Activated CD4-positive, alpha-beta T cell treated with anti-CD3 and anti-CD28 coated beads, Interleukin-2, amount 50 U/mL, for 4 hours (primary cell): ENCODE data around the gene PDZD8.

Experiments used
- DNase-seq, 2 experiments: peaks; one replicate each; pipeline ENCODE4 v3.0.0-alpha.2; 2020

PDZD8 gene

DNA sequence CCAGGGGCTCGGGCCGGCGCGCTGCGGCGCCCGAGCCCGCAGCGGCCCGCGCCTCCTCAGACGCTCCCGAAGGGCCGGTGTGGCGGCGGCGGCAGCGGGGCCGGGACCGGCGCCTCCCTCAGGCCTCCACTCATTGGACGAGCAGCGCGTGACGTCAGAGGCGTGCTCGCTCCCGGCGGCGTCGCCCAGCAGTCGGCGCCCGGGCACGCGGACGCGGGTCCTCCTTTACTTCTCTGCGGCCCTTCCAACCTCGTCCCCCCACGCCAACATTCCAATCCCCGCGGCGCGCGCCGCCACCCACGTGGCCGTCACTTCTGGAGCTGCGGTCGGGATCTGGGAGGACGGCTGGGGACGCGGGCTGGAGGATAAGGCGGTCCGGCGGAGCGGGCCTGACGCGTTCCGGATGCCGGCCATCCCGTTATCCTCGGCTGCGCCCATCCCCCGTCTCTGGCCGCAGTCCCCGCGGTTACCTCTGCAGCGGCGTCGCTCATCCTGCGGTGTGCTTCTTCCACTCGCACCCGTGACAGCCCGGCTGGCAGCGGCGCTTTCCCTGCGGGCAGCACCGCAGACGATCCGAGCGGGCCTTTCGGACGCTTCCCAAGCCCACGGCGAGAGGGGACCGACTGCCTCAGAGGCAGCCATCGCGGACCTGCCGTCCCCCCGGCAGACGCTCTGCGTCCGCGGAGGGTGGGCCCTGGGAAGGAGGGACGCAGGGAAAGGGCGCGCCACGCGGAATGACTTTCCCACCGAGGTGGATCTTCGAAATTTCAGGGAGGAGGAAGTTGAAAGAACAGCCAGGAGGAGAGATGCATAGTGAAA lies at the start of gene PDZD8:
Gene PDZD8 (minus strand): TSS at position 81 of the 819 bp plus-strand sequence. CDS start 213 bp downstream, outside the sequence.
- peak; percentile 87 to 90 for DNase-seq

DNA sequence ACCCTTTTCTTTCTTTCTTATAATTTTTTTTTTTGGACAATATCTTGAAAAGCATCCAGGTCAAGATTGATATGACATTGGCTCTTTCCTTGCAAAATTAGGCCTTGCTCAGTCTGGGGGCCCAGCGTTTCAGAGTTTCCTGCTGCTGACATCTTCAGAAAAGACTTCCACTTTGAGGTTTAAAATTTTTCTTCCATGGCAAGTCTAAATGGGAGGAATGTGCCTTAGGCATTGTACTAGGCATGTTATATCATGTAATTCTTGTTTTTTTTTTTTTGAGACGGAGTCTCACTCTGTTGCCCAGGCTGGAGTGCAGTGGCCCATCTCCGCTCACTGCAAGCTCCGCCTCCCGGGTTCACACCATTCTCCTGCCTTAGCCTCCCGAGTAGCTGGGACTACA lies 48.9 kb upstream of the PDZD8 start:
- DNase-seq: no peak

- no peak for DNase-seq
Measured at GRCh38 chr10:117421985-117422384, 46.7 kb upstream of the PDZD8 start.

DNA sequence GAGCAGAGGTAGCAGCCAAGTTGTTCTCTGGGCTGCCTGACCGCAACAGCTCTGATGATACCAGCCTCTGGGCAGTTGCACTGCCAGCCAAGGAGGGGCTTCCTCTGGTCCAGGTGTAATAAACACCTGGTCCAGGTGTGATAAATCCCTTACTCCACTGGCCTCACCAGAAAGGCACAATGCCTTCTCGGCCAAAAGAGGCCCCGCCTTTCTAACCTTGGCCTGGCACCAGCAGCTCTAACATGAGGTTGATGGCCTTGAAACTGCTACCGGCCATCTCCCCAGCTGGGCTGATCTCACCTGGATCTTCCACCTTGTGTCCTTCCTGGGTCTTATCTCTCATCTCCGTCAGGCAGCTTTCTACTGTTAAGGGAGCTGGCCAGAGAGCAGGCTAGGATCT lies 45.5 kb upstream of the PDZD8 start:
- DNase-seq: no peak

DNA sequence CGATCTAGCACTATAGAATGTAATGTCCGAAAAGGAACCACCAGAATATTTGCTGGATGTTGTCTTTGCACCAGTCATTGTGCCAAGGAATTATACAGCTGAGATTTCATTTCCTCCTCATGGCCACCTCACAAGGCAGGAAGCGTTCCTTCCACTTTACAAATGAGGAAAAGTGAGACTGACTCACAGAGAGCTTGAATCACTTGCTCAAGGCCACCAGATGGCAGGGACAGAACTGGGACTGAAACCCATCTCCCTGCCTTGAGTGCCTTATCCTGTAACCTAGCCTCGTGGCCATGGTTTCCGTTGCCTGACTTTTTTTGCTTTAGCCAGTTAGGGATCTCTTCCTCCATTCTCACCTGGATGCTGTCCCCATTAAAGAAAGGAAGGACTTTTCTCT lies 44.7 kb upstream of the PDZD8 start:
- no peak for DNase-seq

DNA sequence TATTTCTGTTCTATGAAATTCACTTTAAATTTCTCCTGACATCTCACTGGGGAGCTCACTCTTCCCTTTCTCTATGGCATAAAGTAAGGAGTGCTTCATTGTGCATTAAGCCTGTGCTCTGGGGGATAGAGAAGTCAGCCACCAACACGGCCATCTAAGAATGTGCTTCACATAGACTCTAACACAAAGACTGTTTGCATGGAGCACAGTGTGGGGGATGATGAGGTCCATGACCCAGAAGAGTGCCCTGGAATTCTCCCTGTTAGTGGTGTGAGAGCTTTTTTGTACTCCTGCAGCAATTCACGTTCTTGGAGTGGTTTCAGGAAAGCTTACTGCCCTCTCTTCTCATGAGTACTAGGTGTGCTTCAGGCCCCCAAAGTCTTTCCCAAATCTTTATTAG lies 43.9 kb upstream of the PDZD8 start:
- no peak for DNase-seq

DNA sequence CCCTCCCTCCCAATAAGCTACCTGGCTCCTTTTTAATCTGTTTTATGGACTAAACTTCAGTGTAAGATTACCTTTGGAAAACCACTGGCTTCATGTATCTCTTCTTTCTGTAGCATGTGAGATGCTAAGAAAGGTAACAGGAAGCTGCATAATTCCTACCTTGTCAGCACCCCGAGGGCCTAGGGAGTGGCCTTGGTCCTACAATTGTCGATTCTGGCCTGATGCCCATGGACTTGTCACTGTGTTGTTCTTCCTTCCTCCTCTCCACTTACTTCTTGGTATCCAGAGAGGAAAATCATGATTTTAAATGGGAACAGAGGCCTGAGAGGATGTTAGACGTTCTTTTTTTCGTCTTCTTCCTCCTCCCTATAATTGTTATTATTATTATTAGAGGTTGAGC lies 42.9 kb upstream of the PDZD8 start:
- no peak for DNase-seq

GRCh38 chr10:117417196-117417595 lies 42.0 kb upstream of the PDZD8 start:
- no peak for DNase-seq

GRCh38 chr10:117413928-117414618 lies 38.8 kb upstream of the PDZD8 start:
- DNase-seq: no peak

GRCh38 chr10:117412469-117413010 lies 37.3 kb upstream of the PDZD8 start:
- DNase-seq: no peak

- no peak for DNase-seq
Measured at GRCh38 chr10:117411479-117412399, 36.5 kb upstream of the PDZD8 start.

- no peak for DNase-seq
Measured at GRCh38 chr10:117410557-117410956, 35.3 kb upstream of the PDZD8 start.

- no peak for DNase-seq
Measured at GRCh38 chr10:117409549-117410305, 34.5 kb upstream of the PDZD8 start.

GRCh38 chr10:117408436-117409384 lies 33.5 kb upstream of the PDZD8 start:
- no peak for DNase-seq

DNA sequence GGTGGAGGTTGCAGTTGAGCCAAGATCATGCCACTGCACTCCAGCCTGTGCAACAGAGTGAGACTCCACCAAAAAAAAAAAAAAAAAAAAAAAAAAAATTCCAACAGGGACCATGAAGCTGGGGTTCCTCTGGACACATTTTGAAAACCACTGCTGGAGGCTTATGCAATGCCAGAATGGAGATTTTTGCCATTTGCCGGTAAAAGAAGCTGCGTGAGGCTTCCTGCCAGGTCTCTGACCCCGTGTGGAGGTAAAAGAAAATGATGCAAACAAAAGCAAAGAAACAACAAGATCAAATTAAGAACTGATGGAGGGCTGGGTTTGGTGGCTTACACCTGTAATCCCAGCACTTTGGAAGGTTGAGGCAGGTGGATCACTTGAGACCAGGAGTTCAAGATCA lies 30.5 kb upstream of the PDZD8 start:
- DNase-seq: no peak

GRCh38 chr10:117400329-117400728 lies 25.1 kb upstream of the PDZD8 start:
- no peak for DNase-seq

- DNase-seq: no peak
Measured at GRCh38 chr10:117399341-117400196, 24.3 kb upstream of the PDZD8 start.

DNA sequence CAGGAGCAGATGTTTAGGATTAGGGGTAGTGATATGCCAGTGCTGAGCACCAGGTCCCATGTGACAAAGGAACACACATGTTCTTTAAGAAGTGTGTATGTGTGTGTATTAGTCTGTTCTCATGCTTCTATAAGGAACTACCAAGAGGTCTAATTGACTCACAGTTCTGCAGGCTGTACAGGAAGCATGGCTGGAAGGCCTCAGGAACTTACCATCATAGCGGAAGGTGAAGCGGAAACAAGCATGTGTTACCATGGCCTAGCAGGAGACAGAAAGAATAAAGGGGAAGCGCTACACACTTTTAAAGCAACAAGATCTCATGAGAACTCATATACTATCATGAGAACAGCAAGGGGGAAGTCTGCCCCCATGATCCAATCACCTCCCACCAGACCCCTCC lies 22.8 kb upstream of the PDZD8 start:
- no peak for DNase-seq

- no peak for DNase-seq
Measured at GRCh38 chr10:117391436-117392205, 16.4 kb upstream of the PDZD8 start.
